Lung (tissue), 12 donors: Measurements from ENCODE around the gene SEMA4B. TPM values are rescaled to one million over a fixed set of nuclear protein-coding genes. Genes with fewer than 3 reads are reported as not detected.

Experiments used
- ATAC-seq: fragments of 200-7000 bp; cut with Tn5 transposase; one replicate; pipeline ENCODE4 v1.9.1; 2020; ENCODE audit warnings: moderate number of reproducible peaks; ENCODE audit not compliant: insufficient read depth, low FRiP score
- DNase-seq, 3 donors: peaks; one replicate each; pipeline ENCODE4 v3.0.0-alpha.2; 2013 to 2017
- H3K27ac ChIP-seq, 2 donors: one replicate each; pipeline ENCODE4 v1.5.1; 2013; ENCODE audit warnings: mild to moderate bottlenecking in 2 of 2, moderate library complexity in 2 of 2, control low read depth in 1 of 2, inconsistent platforms in 1 of 2, low read depth in 1 of 2, low read length in 1 of 2
- H3K27me3 ChIP-seq, 3 donors: one replicate each; pipeline ENCODE4 v1.5.1; 2013; ENCODE audit warnings: low read length in 2 of 3; ENCODE audit not compliant: control insufficient read depth in 3 of 3, insufficient read depth in 3 of 3
- H3K36me3 ChIP-seq, 4 donors: one replicate each; pipeline ENCODE4 v1.5.1; 2013; ENCODE audit warnings: low read length in 4 of 4, mild to moderate bottlenecking in 1 of 4, moderate library complexity in 1 of 4; ENCODE audit not compliant: control insufficient read depth in 4 of 4, insufficient read depth in 4 of 4
- H3K4me1 ChIP-seq, 5 donors: one replicate each; pipeline ENCODE4 v1.5.1; 2013; ENCODE audit warnings: low read length in 5 of 5, mild to moderate bottlenecking in 2 of 5, moderate library complexity in 1 of 5; ENCODE audit not compliant: control insufficient read depth in 5 of 5, insufficient read depth in 5 of 5
- H3K4me3 ChIP-seq: one replicate; pipeline ENCODE4 v1.5.1; 2013; ENCODE audit warnings: mild to moderate bottlenecking, control low read depth, moderate library complexity
- H3K9ac ChIP-seq, 2 donors: one replicate each; pipeline ENCODE4 v1.5.1; 2013; ENCODE audit warnings: low read length in 2 of 2, control low read depth in 1 of 2; ENCODE audit not compliant: insufficient read depth in 1 of 2
- H3K9me3 ChIP-seq, 4 donors: one replicate each; pipeline ENCODE4 v1.5.1; 2013; ENCODE audit warnings: low read length in 3 of 4, mild to moderate bottlenecking in 1 of 4, moderate library complexity in 1 of 4; ENCODE audit not compliant: control insufficient read depth in 4 of 4, insufficient read depth in 3 of 4
- WGBS, 2 donors: extraction: QIAGEN DNeasy Blood & Tissue Kit; methylation state at CpG; one replicate each; pipeline ENCODE4 v1.1.7; 2013; 5-methylcytosine and 5-hydroxymethylcytosine counted together
- polyA plus RNA-seq, 2 donors: library from polyadenylated mRNA; stranded (reverse); fragments of 200-250 nt; gene quantifications; one replicate each; pipeline ENCODE4 v1.2.1, GENCODE V29; 2013
- total RNA-seq, 2 donors: library from RNA; depleted of rRNA in 1 of 2; stranded (reverse); fragments of >200 nt in 1 of 2; gene quantifications; one replicate each; pipeline ENCODE4 v1.2.1, GENCODE V29; 2014 to 2021
- TF ChIP-seq, protein P1 (sequence below): IDR thresholded peaks from 2 replicates; pipeline ENCODE4 v1.5.1; 2012; ENCODE audit warnings: mild to moderate bottlenecking; ENCODE audit errors: control extremely low read depth, extremely low read depth
- donor health status: control.
- donor health status: control.
- donor health status: Bipolar disorder and iron deficiency.
- donor health status: healthy.
- donor health status: DM: yes; HTN: yes; CAD: no.

SEMA4B gene
- total and polyA plus RNA-seq, 4 donors, result 24.0 to 87.5 (median 69.8) TPM

DNA sequence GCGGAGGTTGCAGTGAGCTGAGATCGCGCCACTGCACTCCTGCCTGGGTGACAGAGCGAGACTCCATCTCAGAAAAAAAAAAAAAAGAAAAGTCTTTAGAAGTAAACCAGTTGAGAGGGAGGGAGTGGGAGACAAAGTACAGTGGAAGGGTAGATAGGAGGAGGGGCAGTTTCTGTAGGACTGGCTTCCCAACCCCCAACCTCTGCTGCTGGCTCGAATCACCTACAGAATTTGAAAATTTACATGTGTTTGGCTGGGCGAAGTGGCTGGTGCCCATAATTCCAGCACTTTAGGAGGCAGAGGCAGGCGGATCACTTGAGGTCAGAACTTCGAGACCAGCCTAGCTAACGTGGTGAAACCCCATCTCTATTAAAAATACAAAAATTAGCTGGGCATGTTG is 24.1 kb upstream of the SEMA4B start:
- Histone ChIP-seq H3K4me1 (peaks cover 0 to 6% (median 4%) of the 10 kb centered on the region in 5 donors), H3K27ac (no peak overlapping the region), H3K9me3 (no peaks in the 10 kb centered on the region), H3K27me3 (no peaks in the 10 kb centered on the region), H3K9ac (no peak overlapping the region), H3K36me3 (no peaks in the 10 kb centered on the region), H3K4me3 (no peak overlapping the region)
- TF ChIP-seq, protein P1, sequence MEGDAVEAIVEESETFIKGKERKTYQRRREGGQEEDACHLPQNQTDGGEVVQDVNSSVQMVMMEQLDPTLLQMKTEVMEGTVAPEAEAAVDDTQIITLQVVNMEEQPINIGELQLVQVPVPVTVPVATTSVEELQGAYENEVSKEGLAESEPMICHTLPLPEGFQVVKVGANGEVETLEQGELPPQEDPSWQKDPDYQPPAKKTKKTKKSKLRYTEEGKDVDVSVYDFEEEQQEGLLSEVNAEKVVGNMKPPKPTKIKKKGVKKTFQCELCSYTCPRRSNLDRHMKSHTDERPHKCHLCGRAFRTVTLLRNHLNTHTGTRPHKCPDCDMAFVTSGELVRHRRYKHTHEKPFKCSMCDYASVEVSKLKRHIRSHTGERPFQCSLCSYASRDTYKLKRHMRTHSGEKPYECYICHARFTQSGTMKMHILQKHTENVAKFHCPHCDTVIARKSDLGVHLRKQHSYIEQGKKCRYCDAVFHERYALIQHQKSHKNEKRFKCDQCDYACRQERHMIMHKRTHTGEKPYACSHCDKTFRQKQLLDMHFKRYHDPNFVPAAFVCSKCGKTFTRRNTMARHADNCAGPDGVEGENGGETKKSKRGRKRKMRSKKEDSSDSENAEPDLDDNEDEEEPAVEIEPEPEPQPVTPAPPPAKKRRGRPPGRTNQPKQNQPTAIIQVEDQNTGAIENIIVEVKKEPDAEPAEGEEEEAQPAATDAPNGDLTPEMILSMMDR, result no peak
- no peak for ATAC-seq
- no peak for DNase-seq
- WGBS, 2 donors, result 95 to 98% methylated on average over 9 of the region's 9 CpGs

DNA sequence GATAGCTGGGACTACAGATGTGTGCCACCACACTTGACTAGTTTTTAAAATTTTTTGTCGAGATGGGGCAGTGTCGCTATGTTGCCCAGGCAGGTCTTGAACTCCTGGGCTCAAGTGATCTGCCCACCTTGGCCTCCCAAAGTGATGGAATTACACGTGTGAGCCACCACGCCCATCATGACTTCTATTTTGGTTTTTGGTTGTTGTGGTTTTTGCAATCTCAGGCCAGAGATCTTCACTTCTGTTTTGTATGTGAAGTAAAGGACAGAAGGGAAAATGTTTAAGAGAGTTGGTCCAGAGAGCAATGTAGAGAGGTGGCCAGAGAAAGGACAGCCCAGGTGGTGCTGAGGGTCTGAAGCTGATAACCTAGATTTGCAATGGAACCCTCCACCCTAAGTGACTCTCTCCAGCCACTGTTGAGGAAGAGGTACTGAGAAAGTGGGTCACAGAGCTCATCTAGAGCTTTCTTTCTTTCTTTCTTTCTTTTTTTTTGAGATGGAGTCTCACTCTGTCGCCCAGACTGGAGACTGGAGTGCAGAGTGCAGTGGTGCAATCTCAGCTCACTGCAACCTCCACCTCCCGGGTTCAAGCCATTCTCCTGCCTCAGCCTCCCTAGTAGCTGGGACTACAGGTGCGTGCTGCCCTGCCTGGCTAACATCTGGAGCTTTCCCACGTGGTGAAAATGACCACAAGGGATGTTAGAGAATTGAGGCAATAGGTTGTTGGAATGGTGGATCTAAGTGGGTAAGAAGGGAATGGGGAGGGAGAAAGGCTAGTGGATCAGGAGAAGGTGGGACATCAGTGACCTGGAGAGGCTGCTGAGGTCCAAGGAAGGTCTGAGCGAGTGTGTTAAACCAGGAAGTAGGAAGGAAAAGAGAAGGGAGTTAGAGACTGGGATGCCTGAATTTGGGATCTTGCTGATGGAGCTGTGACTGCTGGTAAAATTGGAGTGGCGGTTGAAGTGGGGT is 22.4 kb upstream of the SEMA4B start:
- TF ChIP-seq, protein P1, result no peak
- peaks cover 0 to 6% (median 4%) of the 10 kb centered on the region in 5 donors for H3K4me1 ChIP-seq
- H3K27ac ChIP-seq, result no peak overlapping the region
- no peaks in the 10 kb centered on the region for H3K9me3 ChIP-seq
- H3K4me3 ChIP-seq, result no peak overlapping the region
- 73 to 77% methylated on average over 10 of the region's 10 CpGs for WGBS, 2 donors
- DNase-seq, result no peak
- no peaks in the 10 kb centered on the region for H3K27me3 ChIP-seq
- ATAC-seq, result no peak
- H3K9ac ChIP-seq, result no peak overlapping the region
- no peaks in the 10 kb centered on the region for H3K36me3 ChIP-seq

DNA sequence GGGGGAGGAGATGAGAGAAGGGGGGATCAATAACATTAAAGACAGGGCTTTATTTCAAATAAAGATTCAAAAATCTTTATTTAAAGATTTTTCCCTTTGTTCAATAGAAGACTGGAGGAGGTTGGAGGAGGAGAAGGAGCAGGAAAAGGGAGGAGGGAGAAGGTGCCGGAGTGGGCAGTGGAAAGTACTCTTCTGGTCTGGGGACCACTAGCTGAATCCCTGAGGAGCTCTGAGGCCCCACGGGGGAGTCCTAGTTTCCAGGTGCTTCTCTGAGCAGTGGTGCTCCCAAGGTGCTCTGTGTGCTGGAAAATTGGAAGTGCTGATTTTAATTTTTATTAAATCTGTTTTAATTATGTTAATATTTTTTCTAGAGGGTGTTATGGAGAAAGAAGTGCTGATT is 19.4 kb upstream of the SEMA4B start:
- Histone ChIP-seq H3K9me3 (no peaks in the 10 kb centered on the region), H3K4me3 (no peak overlapping the region), H3K4me1 (peaks cover 0 to 8% (median 0%) of the 10 kb centered on the region in 5 donors), H3K36me3 (no peaks in the 10 kb centered on the region), H3K27ac (no peak overlapping the region), H3K27me3 (no peaks in the 10 kb centered on the region), H3K9ac (no peak overlapping the region)
- ATAC-seq (no peak), DNase-seq (no peak)
- WGBS, 2 donors, result 53 to 79% methylated on average over 2 of the region's 2 CpGs
- TF ChIP-seq, protein P1, result no peak
